Measurements from ENCODE around the gene KMT5B.

DNA sequence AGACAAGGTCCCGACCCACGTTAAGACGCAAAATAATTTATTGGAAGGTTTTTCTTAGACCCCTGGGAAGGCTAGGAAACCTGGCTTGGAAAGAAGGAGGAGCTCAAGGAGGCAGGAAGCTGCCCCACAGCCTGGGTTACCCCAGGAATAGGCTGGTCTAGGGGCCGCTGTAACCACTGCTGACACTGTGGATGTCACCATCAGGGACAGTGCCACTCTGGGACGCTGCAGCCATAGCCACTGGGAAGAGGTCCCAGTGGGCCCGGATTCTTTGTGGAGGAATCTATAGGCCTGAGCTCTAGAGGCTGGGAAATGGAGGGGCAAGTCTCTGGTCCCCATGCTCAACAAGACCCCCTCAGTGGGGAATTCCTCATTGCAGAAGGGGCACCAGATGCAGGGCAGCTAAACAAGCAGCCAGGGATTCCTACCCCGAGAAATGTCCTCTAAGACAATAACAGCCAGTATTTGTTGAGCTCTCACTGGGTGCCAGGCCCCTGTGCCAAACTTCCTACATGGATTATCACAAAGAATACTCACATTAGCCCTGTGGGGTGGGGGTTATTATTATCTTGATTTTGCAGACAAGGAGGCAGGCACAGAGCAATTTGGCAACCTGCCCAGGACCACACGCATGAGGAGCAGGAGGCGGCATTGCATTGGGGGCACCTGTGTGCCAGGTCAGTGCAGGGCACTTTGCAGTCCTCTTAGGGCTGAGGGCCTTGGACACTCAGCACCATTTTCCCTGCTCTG lies 72.4 kb downstream of the KMT5B start:
- TF ChIP-seq, protein P1, sequence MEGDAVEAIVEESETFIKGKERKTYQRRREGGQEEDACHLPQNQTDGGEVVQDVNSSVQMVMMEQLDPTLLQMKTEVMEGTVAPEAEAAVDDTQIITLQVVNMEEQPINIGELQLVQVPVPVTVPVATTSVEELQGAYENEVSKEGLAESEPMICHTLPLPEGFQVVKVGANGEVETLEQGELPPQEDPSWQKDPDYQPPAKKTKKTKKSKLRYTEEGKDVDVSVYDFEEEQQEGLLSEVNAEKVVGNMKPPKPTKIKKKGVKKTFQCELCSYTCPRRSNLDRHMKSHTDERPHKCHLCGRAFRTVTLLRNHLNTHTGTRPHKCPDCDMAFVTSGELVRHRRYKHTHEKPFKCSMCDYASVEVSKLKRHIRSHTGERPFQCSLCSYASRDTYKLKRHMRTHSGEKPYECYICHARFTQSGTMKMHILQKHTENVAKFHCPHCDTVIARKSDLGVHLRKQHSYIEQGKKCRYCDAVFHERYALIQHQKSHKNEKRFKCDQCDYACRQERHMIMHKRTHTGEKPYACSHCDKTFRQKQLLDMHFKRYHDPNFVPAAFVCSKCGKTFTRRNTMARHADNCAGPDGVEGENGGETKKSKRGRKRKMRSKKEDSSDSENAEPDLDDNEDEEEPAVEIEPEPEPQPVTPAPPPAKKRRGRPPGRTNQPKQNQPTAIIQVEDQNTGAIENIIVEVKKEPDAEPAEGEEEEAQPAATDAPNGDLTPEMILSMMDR (conservative IDR thresholded peaks at IDR 0.05) = no peak
- TF ChIP-seq EZH2 (IDR thresholded peaks at IDR 0.05; ENCODE audit: low read depth) = no peak

Measured in PC-9 (cell line).